SH-SY5Y (cell line): ENCODE results near the gene ARHGEF9.
A peak's percentile ranks its signal among the peaks of the same experiment; 100 is the strongest.

Experiments used
- GATA2 ChIP-seq: IDR thresholded peaks from 2 replicates; pipeline ENCODE4 v1.6.1; 2011; ENCODE audit warnings: mild to moderate bottlenecking, low read depth, low read length
- GATA3 ChIP-seq: IDR thresholded peaks from 2 replicates; pipeline ENCODE4 v1.6.1; 2011; ENCODE audit warnings: low read depth, mild to moderate bottlenecking, low read length, moderate library complexity

The ARHGEF9 gene

GRCh38 chrX:63754136-63754859 is 30.7 kb downstream of the ARHGEF9 start:
- TF ChIP-seq GATA2 (peak; percentile 60; the same call in 1 of the 2 replicates), GATA3 (no peak)

- TF ChIP-seq GATA3 (no peak), GATA2 (no peak)
Observed at GRCh38 chrX:63751481-63751880, 33.5 kb downstream of the ARHGEF9 start.

DNA sequence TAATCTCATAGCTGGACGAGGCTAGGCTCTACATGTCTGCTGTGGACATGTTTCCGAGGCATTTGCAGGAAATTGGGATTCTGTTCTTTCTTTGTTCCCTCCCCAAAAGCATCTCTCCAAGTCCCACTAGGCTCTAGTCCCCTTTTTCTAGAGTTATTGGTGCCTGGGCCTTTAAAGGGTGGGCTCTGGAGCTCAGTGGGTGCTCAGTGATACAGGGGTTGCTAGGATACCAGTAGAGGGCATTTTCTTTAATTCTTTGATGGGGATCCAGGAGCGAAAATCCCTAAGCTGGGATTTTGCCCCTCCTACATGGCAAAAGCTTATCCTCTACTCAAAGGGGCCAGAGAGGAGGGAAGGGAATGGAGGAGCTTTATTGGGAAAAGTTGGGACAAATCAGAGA is 34.2 kb downstream of the ARHGEF9 start:
- no peak for TF ChIP-seq GATA3
- TF ChIP-seq GATA2: no peak

GRCh38 chrX:63747331-63747730 is 37.7 kb downstream of the ARHGEF9 start:
- TF ChIP-seq GATA2: no peak
- no peak for TF ChIP-seq GATA3

DNA sequence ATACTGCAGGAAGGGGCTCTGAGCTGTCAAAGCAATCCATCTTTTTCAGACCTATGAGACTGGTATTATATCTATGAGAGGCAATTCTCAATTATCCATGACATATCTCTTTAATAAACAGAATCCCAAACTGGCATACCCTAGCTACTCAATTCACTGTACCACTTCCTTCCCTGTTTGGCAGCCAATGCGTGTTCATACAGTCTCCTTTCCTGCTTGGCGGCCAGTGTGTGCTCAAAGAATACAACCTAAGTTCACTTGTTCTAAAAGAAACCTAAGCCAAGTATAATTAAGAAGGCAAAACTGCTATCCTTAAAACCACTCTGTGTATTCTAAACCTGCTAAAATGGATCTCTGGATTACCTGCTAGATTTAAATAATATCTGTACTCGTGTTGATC is 38.3 kb downstream of the ARHGEF9 start:
- TF ChIP-seq GATA3: no peak
- no peak for TF ChIP-seq GATA2

- TF ChIP-seq GATA2 (no peak), GATA3 (no peak)
Observed at GRCh38 chrX:63746278-63746677, 38.7 kb downstream of the ARHGEF9 start.

DNA sequence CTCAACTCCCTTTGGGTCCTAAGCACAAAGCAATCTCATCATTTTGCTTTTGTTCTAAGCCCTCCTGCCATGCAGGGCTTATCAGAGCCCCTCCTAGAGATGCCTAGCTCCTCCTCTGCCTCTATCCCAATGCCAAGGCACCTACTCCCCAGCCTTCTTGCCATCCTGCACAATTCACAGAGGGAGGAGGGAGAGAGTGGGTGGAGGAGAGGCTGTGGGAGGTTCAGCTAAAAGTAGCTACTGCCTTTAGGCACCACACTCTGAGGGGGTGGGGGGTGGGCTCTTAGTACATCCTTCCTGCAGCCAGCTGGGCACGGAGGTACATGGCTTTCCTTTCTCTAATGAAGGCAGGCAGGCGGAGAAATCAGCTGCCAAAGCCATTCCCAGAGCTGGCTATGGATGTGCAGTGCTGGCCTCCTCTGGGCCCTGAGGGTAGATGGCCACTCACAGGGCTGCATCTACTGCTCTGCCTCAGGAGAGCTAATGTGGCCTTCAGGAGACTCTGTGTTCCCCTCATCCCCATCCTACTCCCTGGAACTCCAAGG is 40.1 kb downstream of the ARHGEF9 start:
- TF ChIP-seq GATA3 (no peak), GATA2 (no peak)

- TF ChIP-seq GATA3 (no peak), GATA2 (no peak)
Observed at GRCh38 chrX:63743596-63743995, 41.4 kb downstream of the ARHGEF9 start.

- TF ChIP-seq GATA3: no peak
- no peak for TF ChIP-seq GATA2
Observed at GRCh38 chrX:63740382-63740781, 44.6 kb downstream of the ARHGEF9 start.

GRCh38 chrX:63739885-63740284 is 45.1 kb downstream of the ARHGEF9 start:
- TF ChIP-seq GATA3: no peak
- TF ChIP-seq GATA2: no peak

DNA sequence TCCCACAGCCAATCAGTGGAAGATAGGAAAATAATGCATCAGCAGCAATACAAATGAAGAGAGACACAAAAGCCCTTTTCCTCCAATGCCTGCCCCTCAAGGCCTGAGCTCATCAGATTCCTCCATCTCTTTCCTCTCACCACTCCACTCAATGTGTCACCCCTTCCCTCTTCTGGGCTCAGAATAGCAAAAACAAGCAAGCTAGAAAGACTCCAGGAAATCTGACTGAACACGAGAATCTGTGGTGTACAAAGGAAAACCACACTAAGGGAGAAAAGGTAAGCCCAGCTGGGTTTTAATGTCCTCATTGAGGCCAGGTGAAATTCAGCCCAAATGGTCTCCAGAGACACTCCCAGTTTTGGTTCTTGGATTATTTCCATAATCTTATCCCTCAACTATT is 46.3 kb downstream of the ARHGEF9 start:
- TF ChIP-seq GATA3 (no peak), GATA2 (no peak)

DNA sequence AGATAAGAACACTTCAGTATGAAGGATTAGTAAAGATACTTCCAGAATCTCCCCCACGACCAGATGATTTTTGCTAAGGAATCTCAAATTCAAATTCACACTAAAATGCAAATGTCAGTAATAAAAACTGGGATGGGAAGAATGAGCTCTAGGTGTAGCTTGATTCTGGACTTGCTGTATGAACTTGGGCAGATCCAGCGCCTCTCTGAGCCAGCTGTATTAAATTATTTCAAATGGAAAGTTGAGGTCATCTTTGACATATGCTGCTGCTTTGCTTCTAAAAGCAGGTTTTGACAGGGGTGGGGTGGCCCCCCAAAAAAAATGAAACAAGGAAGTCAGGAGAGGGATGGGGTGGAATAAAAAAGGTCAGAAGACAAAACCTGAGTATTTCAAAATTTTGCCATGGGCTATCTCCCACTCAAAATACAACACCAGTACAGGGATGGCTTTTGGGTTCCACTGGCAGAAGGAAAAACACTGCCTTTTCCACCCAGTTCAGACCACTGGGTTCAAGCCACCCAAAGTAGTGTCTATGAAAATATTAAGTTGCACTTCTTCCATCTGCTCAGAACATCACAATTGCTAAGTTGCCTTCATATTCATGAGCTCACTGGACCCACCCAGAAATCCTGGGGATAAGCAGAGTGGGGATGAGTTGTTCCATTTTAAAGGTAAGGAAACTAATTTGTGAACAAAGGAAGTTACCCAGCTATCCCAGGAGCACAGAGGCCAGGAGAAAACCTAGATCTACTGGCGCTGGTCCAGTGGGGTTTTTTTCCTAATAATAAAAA is 47.7 kb downstream of the ARHGEF9 start:
- TF ChIP-seq GATA3: no peak
- TF ChIP-seq GATA2: no peak

- TF ChIP-seq GATA3: no peak
- TF ChIP-seq GATA2: no peak
Observed at GRCh38 chrX:63735882-63736281, 49.1 kb downstream of the ARHGEF9 start.

DNA sequence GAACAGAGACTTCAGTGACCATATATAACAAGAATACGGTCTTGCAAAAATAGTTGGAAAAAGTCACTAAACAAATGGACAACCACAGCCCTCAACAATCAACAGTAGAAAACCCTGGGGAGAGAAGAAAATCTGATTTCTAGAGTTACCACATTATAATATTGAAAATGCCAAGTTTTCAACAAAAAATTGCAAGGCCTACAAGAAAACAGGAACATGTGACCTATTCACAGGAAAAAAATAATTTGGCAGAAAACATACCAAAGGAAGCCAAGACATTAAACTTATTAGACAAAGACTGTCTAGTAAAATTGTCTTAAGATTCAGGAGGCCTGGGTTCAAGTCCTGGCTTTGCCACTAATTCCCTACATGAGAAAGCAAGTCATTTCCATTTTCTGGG is 64.7 kb downstream of the ARHGEF9 start:
- TF ChIP-seq GATA3: no peak
- TF ChIP-seq GATA2: no peak

DNA sequence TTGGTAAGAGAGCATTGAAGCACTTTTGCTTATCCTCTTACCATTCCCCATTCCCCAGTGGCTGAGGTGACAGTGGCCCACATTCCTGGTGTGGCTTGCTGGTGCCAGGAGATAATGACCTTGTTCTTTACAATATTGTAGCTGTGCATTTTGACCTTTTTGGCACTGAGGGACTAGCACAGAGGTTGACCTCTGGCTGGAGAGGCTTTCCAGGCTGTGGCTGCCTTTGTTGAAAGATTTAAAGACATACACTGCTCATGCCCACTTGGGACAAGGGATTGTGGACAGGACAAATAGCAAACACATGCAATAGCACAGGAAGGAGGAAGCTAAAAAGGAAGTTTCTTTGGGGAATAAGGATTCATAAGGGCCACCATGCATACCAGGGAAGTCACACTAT is 65.4 kb downstream of the ARHGEF9 start:
- TF ChIP-seq GATA2: no peak
- TF ChIP-seq GATA3: no peak
